Thoracic aorta (tissue), 2 donors: ENCODE measurements around the gene CREB5. TPM values are rescaled to one million over a fixed set of nuclear protein-coding genes. Genes with fewer than 3 reads are reported as not detected.

Source experiments
- ATAC-seq: fragments of 150-250 bp; one replicate; pipeline ENCODE4 v1.8.0; 2017; ENCODE audit warnings: low read depth; ENCODE audit not compliant: insufficient number of reproducible peaks, low FRiP score
- DNase-seq: peaks from one replicate; pipeline ENCODE4 v3.0.0-alpha.2; 2020; ENCODE audit warnings: low spot score
- H3K27ac ChIP-seq, 2 donors: fragments of 200-600 bp; sonication (generic); 1 replicate in 1 of 2; 2 replicates in 1 of 2; pipeline ENCODE4 v1.5.1; 2016; ENCODE audit warnings: mild to moderate bottlenecking in 2 of 2, moderate library complexity in 2 of 2
- H3K27me3 ChIP-seq: fragments of 200-600 bp; sonication (generic); replicated peaks from 2 replicates; pipeline ENCODE4 v1.6.0; 2016; ENCODE audit warnings: mild to moderate bottlenecking; ENCODE audit not compliant: insufficient read depth
- H3K36me3 ChIP-seq: fragments of 200-600 bp; sonication (generic); one replicate; pipeline ENCODE4 v1.5.1; 2016
- H3K4me1 ChIP-seq, 2 donors: fragments of 200-600 bp; sonication (generic); 1 replicate in 1 of 2; 2 replicates in 1 of 2; pipeline versions ENCODE4 v1.5.1 to v1.6.0; 2016; ENCODE audit warnings: low read depth in 2 of 2, mild to moderate bottlenecking in 1 of 2; ENCODE audit not compliant: control insufficient read depth in 1 of 2
- H3K4me3 ChIP-seq: fragments of 200-600 bp; sonication (generic); 2 replicates; pipeline ENCODE4 v1.5.1; 2016; ENCODE audit warnings: mild to moderate bottlenecking
- H3K9me3 ChIP-seq: fragments of 200-600 bp; sonication (generic); 2 replicates; pipeline ENCODE4 v1.5.1; 2016
- total RNA-seq, 2 donors: library from RNA; depleted of rRNA; stranded (reverse); fragments of >200 nt; gene quantifications; one replicate each; pipeline versions ENCODE4 v1.1.0 to v1.2.3, GENCODE V29; 2016
- TF ChIP-seq, protein P1 (sequence below): fragments of 200-600 bp; sonication (generic); IDR thresholded peaks from one replicate; pipeline ENCODE4 v1.5.1; 2019; ENCODE audit warnings: antibody characterized with exemption

CREB5 gene
- total RNA-seq, 2 donors from 2014 or later, result 44.4 to 49.1 TPM

- H3K4me1 ChIP-seq, result peaks cover 2 to 26% of the 10 kb centered on the region in 2 donors
- TF ChIP-seq, protein P1, sequence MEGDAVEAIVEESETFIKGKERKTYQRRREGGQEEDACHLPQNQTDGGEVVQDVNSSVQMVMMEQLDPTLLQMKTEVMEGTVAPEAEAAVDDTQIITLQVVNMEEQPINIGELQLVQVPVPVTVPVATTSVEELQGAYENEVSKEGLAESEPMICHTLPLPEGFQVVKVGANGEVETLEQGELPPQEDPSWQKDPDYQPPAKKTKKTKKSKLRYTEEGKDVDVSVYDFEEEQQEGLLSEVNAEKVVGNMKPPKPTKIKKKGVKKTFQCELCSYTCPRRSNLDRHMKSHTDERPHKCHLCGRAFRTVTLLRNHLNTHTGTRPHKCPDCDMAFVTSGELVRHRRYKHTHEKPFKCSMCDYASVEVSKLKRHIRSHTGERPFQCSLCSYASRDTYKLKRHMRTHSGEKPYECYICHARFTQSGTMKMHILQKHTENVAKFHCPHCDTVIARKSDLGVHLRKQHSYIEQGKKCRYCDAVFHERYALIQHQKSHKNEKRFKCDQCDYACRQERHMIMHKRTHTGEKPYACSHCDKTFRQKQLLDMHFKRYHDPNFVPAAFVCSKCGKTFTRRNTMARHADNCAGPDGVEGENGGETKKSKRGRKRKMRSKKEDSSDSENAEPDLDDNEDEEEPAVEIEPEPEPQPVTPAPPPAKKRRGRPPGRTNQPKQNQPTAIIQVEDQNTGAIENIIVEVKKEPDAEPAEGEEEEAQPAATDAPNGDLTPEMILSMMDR, result no peak
- H3K9me3 ChIP-seq, result no peaks in the 10 kb centered on the region
- DNase-seq, result no peak
- no peak overlapping the region for H3K27ac ChIP-seq
- no peaks in the 10 kb centered on the region for H3K27me3 ChIP-seq
- ATAC-seq, result no peak
- H3K36me3 ChIP-seq, result no peaks in the 10 kb centered on the region
- no peak overlapping the region for H3K4me3 ChIP-seq
Observed at GRCh38 chr7:28776463-28777157, 364.3 kb downstream of the CREB5 start.

DNA sequence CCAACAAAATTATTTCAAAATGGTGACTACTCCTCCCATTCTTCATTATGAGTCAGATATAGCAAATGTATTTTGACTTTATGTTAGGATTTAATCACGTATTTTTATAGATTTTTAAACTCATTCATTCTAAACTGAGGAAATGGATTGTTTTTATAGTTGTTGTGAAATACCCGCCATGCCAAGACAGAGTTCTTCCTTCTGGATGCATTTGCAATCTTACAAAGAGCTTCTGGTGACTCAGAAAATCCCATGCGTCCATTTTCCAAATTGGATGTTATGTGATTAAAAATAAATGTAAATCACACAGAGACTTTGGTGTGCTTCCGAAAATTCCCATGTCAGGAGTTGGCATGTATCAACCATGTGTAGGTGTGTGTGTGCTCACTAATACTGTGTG is 366.5 kb downstream of the CREB5 start:
- H3K4me3 ChIP-seq, result no peak overlapping the region
- TF ChIP-seq, protein P1, result no peak
- H3K27ac ChIP-seq, result no peak overlapping the region
- no peaks in the 10 kb centered on the region for H3K36me3 ChIP-seq
- ATAC-seq (no peak), DNase-seq (no peak)
- H3K4me1 ChIP-seq, result peaks cover 2 to 26% of the 10 kb centered on the region in 2 donors
- no peaks in the 10 kb centered on the region for H3K9me3 ChIP-seq
- no peaks in the 10 kb centered on the region for H3K27me3 ChIP-seq

DNA sequence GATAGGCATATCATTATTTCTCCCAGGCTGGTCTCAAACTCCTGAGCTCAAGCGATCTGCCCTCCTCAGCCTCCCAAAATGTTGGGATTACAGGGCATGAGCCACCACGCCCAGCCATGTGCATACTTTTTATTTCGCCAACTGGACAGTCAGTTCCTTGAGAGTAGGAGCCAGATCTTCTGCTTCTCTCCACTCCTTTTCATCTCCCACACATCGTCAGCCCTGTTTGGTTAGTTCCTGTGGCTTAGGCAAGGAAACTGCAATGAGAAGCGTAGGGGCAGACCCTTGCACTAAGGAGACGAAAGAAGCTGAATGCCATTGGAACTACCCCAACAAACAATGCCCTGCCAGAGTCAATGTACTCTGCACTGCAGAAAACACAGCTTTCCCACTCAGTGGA is 367.6 kb downstream of the CREB5 start:
- DNase-seq (no peak), ATAC-seq (no peak)
- H3K27me3 ChIP-seq, result no peaks in the 10 kb centered on the region
- H3K36me3 ChIP-seq, result no peaks in the 10 kb centered on the region
- H3K4me3 ChIP-seq, result no peak overlapping the region
- peaks cover 2 to 20% of the 10 kb centered on the region in 2 donors for H3K4me1 ChIP-seq
- no peaks in the 10 kb centered on the region for H3K9me3 ChIP-seq
- no peak overlapping the region for H3K27ac ChIP-seq
- TF ChIP-seq, protein P1, result no peak

GRCh38 chr7:28782362-28782761 is 370.0 kb downstream of the CREB5 start:
- Histone ChIP-seq H3K9me3 (no peaks in the 10 kb centered on the region), H3K27ac (no peak overlapping the region), H3K27me3 (no peaks in the 10 kb centered on the region), H3K4me1 (peaks cover 2 to 20% of the 10 kb centered on the region in 2 donors), H3K36me3 (no peaks in the 10 kb centered on the region), H3K4me3 (no peak overlapping the region)
- no peak for ATAC-seq
- TF ChIP-seq, protein P1, result no peak
- DNase-seq, result no peak

GRCh38 chr7:28784171-28784902 is 372.0 kb downstream of the CREB5 start:
- H3K36me3 ChIP-seq, result no peaks in the 10 kb centered on the region
- DNase-seq (no peak), ATAC-seq (no peak)
- H3K27ac ChIP-seq, result no peak overlapping the region
- H3K27me3 ChIP-seq, result no peaks in the 10 kb centered on the region
- TF ChIP-seq, protein P1, result no peak
- no peaks in the 10 kb centered on the region for H3K9me3 ChIP-seq
- peaks cover 1 to 13% of the 10 kb centered on the region in 2 donors for H3K4me1 ChIP-seq
- H3K4me3 ChIP-seq, result no peak overlapping the region
